ENCODE results near the gene AGBL4. TPM values are rescaled to one million over a fixed set of nuclear protein-coding genes. Genes with fewer than 3 reads are reported as not detected.

AGBL4 gene
- total RNA-seq, 1 donor from 2014 or later, result not detected

DNA sequence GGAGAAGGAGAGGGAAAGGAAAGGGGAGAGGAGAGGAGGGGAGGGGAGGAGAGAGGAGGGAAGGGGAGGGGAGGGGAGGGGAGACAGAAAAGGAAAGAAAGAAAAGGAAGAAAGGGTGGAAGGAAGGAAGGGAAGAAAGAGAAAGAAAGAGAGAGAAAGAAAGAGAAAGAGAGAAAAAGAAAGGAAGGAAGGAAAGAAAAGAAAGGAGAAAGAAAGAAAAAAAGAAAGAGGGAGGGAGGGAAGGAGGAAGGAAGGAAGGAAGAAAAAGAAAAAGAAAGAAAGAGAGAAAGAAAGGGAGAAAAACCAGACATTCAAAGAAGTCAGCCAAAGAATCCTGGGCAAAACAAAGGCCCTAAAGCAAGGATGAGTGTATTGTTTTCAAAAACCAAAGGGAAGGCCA is 1426.1 kb downstream of the AGBL4 start:
- H3K27me3 Mint-ChIP-seq (ENCODE audit: low read depth), result peaks cover 12% of the 10 kb centered on the region
- no peaks in the 10 kb centered on the region for H3K9me3 Mint-ChIP-seq
- DNase-seq (ENCODE audit: low spot score), result no peak
- no peaks in the 10 kb centered on the region for H3K36me3 Mint-ChIP-seq (ENCODE audit: low read depth)
- intact Hi-C loops (cut with micrococcal nuclease), result no loop called here
- H3K4me3 Mint-ChIP-seq (ENCODE audit: low read depth), result no peak overlapping the region
- H3K27ac Mint-ChIP-seq, result no peak overlapping the region
- H3K4me1 Mint-ChIP-seq (ENCODE audit: low read depth), result no peaks in the 10 kb centered on the region

DNA sequence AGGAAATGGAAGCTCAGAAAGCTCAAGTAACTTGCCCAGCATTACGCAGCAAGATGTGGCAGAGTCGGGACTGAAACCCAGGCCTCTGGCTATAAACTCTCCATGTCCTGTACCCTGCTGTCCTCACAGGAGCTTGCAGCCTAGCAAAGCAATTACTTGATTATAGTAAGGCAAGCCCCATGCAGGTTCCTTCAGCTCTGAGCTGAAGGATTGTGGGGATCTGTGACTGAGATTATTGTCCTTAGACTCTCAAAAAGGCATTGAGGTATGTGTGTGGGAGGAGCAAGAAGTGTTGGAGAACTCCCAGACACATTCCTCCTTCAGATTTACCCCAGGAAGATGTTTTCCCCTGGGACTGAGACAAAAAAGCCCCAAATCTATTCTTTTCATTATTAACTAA is 1427.7 kb downstream of the AGBL4 start:
- Mint-ChIP-seq H3K36me3 (ENCODE audit: low read depth) (no peaks in the 10 kb centered on the region), H3K9me3 (no peaks in the 10 kb centered on the region), H3K27ac (no peak overlapping the region), H3K4me1 (ENCODE audit: low read depth) (no peaks in the 10 kb centered on the region), H3K4me3 (ENCODE audit: low read depth) (no peak overlapping the region), H3K27me3 (ENCODE audit: low read depth) (peaks cover 12% of the 10 kb centered on the region)
- DNase-seq (ENCODE audit: low spot score), result no peak
- intact Hi-C loops (cut with micrococcal nuclease), result no loop called here

GRCh38 chr1:48595613-48596012 is 1428.1 kb downstream of the AGBL4 start:
- Mint-ChIP-seq H3K27ac (no peak overlapping the region), H3K36me3 (ENCODE audit: low read depth) (no peaks in the 10 kb centered on the region), H3K4me3 (ENCODE audit: low read depth) (no peak overlapping the region), H3K4me1 (ENCODE audit: low read depth) (no peaks in the 10 kb centered on the region), H3K9me3 (no peaks in the 10 kb centered on the region), H3K27me3 (ENCODE audit: low read depth) (peaks cover 12% of the 10 kb centered on the region)
- intact Hi-C loops (cut with micrococcal nuclease), result no loop called here
- no peak for DNase-seq (ENCODE audit: low spot score)

DNA sequence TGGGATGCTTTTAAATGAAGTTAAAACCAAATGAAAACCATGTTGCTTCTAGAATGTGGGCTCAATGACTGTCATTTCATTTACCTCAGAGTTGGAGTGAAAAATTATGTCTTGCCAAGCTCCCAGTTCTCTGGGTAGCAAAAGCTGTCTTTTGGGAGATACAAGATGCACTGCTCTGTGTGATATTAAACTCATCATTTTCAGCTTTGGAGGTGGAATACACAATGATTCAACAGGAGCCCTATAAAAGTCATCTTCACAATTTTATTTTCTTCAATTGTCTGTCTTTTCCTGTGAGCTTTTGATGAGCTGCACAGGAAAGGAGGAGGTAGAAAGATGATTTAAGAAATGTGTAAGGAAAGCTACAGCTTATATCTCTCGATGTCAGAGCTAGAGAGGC is 1431.4 kb downstream of the AGBL4 start:
- intact Hi-C loops (cut with micrococcal nuclease), result no loop called here

DNA sequence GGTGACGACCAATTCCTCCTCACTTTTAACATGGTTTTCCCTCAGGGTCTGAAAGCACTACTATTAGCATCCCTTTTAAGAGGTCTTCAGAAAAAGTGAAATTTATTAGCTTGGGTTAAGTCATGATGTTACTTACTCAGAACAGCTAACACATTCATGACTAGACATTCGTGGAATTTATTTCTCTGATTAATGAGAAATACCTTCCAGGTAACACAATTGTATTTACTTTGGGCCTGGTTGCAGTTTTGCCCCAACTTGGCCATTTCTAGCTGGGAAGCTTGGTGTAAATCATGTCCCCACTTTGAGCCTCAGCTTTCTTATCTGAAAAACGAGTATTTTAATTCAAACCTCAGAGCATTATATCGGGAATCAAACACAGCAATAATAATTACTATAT is 1432.6 kb downstream of the AGBL4 start:
- Mint-ChIP-seq H3K27ac (no peak overlapping the region), H3K4me3 (ENCODE audit: low read depth) (no peak overlapping the region), H3K36me3 (ENCODE audit: low read depth) (no peaks in the 10 kb centered on the region), H3K9me3 (no peaks in the 10 kb centered on the region), H3K4me1 (ENCODE audit: low read depth) (no peaks in the 10 kb centered on the region), H3K27me3 (ENCODE audit: low read depth) (peaks cover 10% of the 10 kb centered on the region)
- DNase-seq (ENCODE audit: low spot score), result no peak
- intact Hi-C loops (cut with micrococcal nuclease), result no loop called here

More for the DNA sequence above, 1431.4 kb downstream of the AGBL4 start:
- Mint-ChIP-seq H3K36me3 (ENCODE audit: low read depth) (no peaks in the 10 kb centered on the region), H3K9me3 (no peaks in the 10 kb centered on the region), H3K4me3 (ENCODE audit: low read depth) (no peak overlapping the region), H3K27ac (no peak overlapping the region), H3K27me3 (ENCODE audit: low read depth) (peaks cover 11% of the 10 kb centered on the region), H3K4me1 (ENCODE audit: low read depth) (no peaks in the 10 kb centered on the region)
- DNase-seq (ENCODE audit: low spot score), result no peak

GRCh38 chr1:48588061-48588460 is 1435.7 kb downstream of the AGBL4 start:
- Mint-ChIP-seq H3K36me3 (ENCODE audit: low read depth) (no peaks in the 10 kb centered on the region), H3K27me3 (ENCODE audit: low read depth) (peaks cover 7% of the 10 kb centered on the region), H3K4me1 (ENCODE audit: low read depth) (no peaks in the 10 kb centered on the region), H3K27ac (no peak overlapping the region), H3K4me3 (ENCODE audit: low read depth) (no peak overlapping the region), H3K9me3 (no peaks in the 10 kb centered on the region)
- no peak for DNase-seq (ENCODE audit: low spot score)
- intact Hi-C loops (cut with micrococcal nuclease), result no loop called here

DNA sequence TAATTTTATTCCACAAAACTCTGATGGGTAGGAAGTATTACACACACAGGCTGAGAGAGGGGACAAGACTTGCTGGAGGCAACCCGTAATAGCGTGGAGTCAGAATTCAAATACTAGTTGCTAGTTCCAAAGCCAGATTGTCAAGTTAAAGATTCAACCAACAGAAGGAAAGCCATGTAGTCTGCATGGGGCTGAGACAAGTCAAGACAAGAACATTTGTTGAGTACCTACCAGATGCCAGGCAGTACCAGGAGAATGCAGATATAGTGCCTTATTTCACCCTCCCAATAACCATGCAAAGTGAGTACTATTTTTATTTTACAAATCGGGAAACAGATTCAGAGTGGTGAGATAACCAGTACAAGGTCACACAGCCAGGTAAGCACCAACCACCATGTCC is 1441.3 kb downstream of the AGBL4 start:
- intact Hi-C loops (cut with micrococcal nuclease), result no loop called here

GRCh38 chr1:48581270-48581669 is 1442.5 kb downstream of the AGBL4 start:
- no peaks in the 10 kb centered on the region for H3K36me3 Mint-ChIP-seq (ENCODE audit: low read depth)
- peaks cover 5% of the 10 kb centered on the region for H3K27me3 Mint-ChIP-seq (ENCODE audit: low read depth)
- peaks cover 2% of the 10 kb centered on the region for H3K4me1 Mint-ChIP-seq (ENCODE audit: low read depth)
- intact Hi-C loops (cut with micrococcal nuclease), result no loop called here
- no peaks in the 10 kb centered on the region for H3K9me3 Mint-ChIP-seq
- H3K27ac Mint-ChIP-seq, result no peak overlapping the region
- DNase-seq (ENCODE audit: low spot score), result no peak
- no peak overlapping the region for H3K4me3 Mint-ChIP-seq (ENCODE audit: low read depth)

More for the DNA sequence above, 1441.3 kb downstream of the AGBL4 start:
- no peaks in the 10 kb centered on the region for H3K9me3 Mint-ChIP-seq
- H3K27me3 Mint-ChIP-seq (ENCODE audit: low read depth), result peaks cover 8% of the 10 kb centered on the region
- H3K4me3 Mint-ChIP-seq (ENCODE audit: low read depth), result no peak overlapping the region
- DNase-seq (ENCODE audit: low spot score), result no peak
- no peaks in the 10 kb centered on the region for H3K36me3 Mint-ChIP-seq (ENCODE audit: low read depth)
- H3K4me1 Mint-ChIP-seq (ENCODE audit: low read depth), result no peaks in the 10 kb centered on the region
- H3K27ac Mint-ChIP-seq, result no peak overlapping the region

GRCh38 chr1:48576565-48576964 is 1447.2 kb downstream of the AGBL4 start:
- peaks cover 6% of the 10 kb centered on the region for H3K27me3 Mint-ChIP-seq (ENCODE audit: low read depth)
- peaks cover 2% of the 10 kb centered on the region for H3K4me1 Mint-ChIP-seq (ENCODE audit: low read depth)
- H3K4me3 Mint-ChIP-seq (ENCODE audit: low read depth), result no peak overlapping the region
- no peak for DNase-seq (ENCODE audit: low spot score)
- intact Hi-C loops (cut with micrococcal nuclease), result no loop called here
- no peaks in the 10 kb centered on the region for H3K36me3 Mint-ChIP-seq (ENCODE audit: low read depth)
- no peaks in the 10 kb centered on the region for H3K9me3 Mint-ChIP-seq
- no peak overlapping the region for H3K27ac Mint-ChIP-seq

- Mint-ChIP-seq H3K27ac (no peak overlapping the region), H3K9me3 (no peaks in the 10 kb centered on the region), H3K4me3 (ENCODE audit: low read depth) (no peak overlapping the region), H3K27me3 (ENCODE audit: low read depth) (peaks cover 6% of the 10 kb centered on the region), H3K36me3 (ENCODE audit: low read depth) (no peaks in the 10 kb centered on the region), H3K4me1 (ENCODE audit: low read depth) (peaks cover 2% of the 10 kb centered on the region)
- no peak for DNase-seq (ENCODE audit: low spot score)
- intact Hi-C loops (cut with micrococcal nuclease), result no loop called here
Observed at GRCh38 chr1:48572646-48573258, 1451.0 kb downstream of the AGBL4 start.

DNA sequence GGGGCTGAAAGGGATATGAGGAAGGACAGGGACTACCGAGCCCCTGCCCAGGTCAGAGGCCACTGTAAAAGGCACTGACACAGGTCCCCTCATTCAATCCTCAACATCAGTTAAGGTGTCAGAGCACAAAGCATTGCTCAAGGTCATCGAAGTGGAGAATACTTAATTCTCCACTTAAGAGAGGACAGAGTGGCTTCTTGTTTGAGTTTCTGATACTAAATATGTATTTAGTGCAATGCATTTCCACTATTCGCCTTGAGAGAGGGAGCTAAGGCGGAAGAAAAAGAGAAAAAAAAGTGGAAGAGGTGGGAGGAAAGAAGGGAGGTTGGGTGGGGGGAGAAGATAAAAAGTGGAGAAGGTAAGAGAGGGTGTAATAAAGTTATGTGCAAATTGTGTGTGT is 1451.6 kb downstream of the AGBL4 start:
- Mint-ChIP-seq H3K27ac (no peak overlapping the region), H3K27me3 (ENCODE audit: low read depth) (peaks cover 4% of the 10 kb centered on the region), H3K9me3 (no peaks in the 10 kb centered on the region), H3K4me3 (ENCODE audit: low read depth) (no peak overlapping the region), H3K36me3 (ENCODE audit: low read depth) (no peaks in the 10 kb centered on the region), H3K4me1 (ENCODE audit: low read depth) (peaks cover 2% of the 10 kb centered on the region)
- intact Hi-C loops (cut with micrococcal nuclease), result no loop called here
- no peak for DNase-seq (ENCODE audit: low spot score)

DNA sequence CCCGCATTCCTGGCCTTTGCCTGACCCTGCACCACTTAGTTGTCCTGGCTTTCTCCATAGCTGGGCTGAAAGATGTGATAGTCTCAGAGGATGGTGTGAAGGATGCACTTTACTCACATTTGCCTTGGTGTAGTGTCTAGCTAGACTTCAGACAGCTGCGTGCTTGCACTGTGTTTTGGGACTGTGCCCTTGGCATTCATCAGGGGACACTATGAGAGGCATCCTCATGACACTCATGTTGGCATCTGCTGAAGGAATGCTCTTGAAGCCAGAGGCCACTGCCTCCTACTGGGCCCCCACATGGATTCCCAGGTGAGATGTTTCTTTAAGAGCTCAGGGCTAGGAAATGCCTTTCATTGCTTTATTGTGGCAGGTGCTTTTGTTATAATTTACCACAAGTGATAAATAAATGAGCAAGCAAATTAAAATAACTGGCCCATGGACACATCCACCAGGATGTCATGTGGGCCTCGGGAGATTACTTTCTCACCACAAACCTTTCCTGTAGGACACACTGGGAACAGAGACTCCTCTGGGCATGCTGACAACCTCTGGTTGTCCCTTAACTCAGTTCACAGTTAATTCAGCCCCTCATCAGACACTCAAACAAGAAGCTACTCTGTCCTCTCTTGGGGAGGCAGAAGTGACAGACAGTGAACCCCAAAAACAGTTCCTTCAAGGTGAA is 1452.3 kb downstream of the AGBL4 start:
- H3K9me3 Mint-ChIP-seq, result no peaks in the 10 kb centered on the region
- no peak overlapping the region for H3K4me3 Mint-ChIP-seq (ENCODE audit: low read depth)
- H3K4me1 Mint-ChIP-seq (ENCODE audit: low read depth), result no peaks in the 10 kb centered on the region
- H3K36me3 Mint-ChIP-seq (ENCODE audit: low read depth), result no peaks in the 10 kb centered on the region
- intact Hi-C loops (cut with micrococcal nuclease), result no loop called here
- peaks cover 4% of the 10 kb centered on the region for H3K27me3 Mint-ChIP-seq (ENCODE audit: low read depth)
- no peak overlapping the region for H3K27ac Mint-ChIP-seq
- no peak for DNase-seq (ENCODE audit: low spot score)

GRCh38 chr1:48570568-48570967 is 1453.2 kb downstream of the AGBL4 start:
- Mint-ChIP-seq H3K4me3 (ENCODE audit: low read depth) (no peak overlapping the region), H3K9me3 (no peaks in the 10 kb centered on the region), H3K27me3 (ENCODE audit: low read depth) (peaks cover 4% of the 10 kb centered on the region), H3K4me1 (ENCODE audit: low read depth) (no peaks in the 10 kb centered on the region), H3K36me3 (ENCODE audit: low read depth) (no peaks in the 10 kb centered on the region), H3K27ac (no peak overlapping the region)
- no peak for DNase-seq (ENCODE audit: low spot score)
- intact Hi-C loops (cut with micrococcal nuclease), result no loop called here
